HUDEP-2 (cell line): ENCODE data around the gene CDK5R1.
A peak's percentile ranks its signal among the peaks of the same experiment; 100 is the strongest.
"Not testable (repeated sequence)": the region's sequence is repeated elsewhere in the genome, so short reads cannot be mapped to it uniquely, and the experiment has no call there.

Experiments used
- DNase-seq, 76 experiments: peaks; one replicate each; lab custom pipeline; 2025; ENCODE audit not compliant: unreplicated experiment in 76 of 76; lab: John Stamatoyannopoulos, UW

The CDK5R1 gene

GRCh38 chr17:32513579-32513978, 26.8 kb downstream of the CDK5R1 start:
- no peak for DNase-seq

GRCh38 chr17:32514606-32515005, 27.8 kb downstream of the CDK5R1 start:
- no peak for DNase-seq

- DNase-seq = no peak
These were observed 29.0 kb downstream of the CDK5R1 start for GRCh38 chr17:32515677-32516383.

- DNase-seq = no peak
These were observed 29.7 kb downstream of the CDK5R1 start for GRCh38 chr17:32516450-32516849.

GRCh38 chr17:32516940-32517701, 30.3 kb downstream of the CDK5R1 start:
- DNase-seq = no peak

GRCh38 chr17:32517982-32518381, 31.2 kb downstream of the CDK5R1 start:
- DNase-seq = no peak

GRCh38 chr17:32518646-32519227, 31.9 kb downstream of the CDK5R1 start:
- no peak for DNase-seq

GRCh38 chr17:32519228-32520103, 32.7 kb downstream of the CDK5R1 start:
- peak in 36 of 76 experiments; percentile 4 to 61 (median 28) for DNase-seq

- DNase-seq = no peak
These were observed 33.4 kb downstream of the CDK5R1 start for GRCh38 chr17:32520104-32520701.

GRCh38 chr17:32520737-32521404, 34.1 kb downstream of the CDK5R1 start:
- DNase-seq = no peak

- no peak for DNase-seq
These were observed 36.4 kb downstream of the CDK5R1 start for GRCh38 chr17:32523017-32523680.

GRCh38 chr17:32523827-32524552, 37.2 kb downstream of the CDK5R1 start:
- no peak for DNase-seq

GRCh38 chr17:32524553-32524880, 37.7 kb downstream of the CDK5R1 start:
- DNase-seq = not testable (repeated sequence)

- DNase-seq = no peak
These were observed 38.3 kb downstream of the CDK5R1 start for GRCh38 chr17:32525122-32525521.

- no peak for DNase-seq
These were observed 40.4 kb downstream of the CDK5R1 start for GRCh38 chr17:32527146-32527545.

- DNase-seq = no peak
These were observed 42.0 kb downstream of the CDK5R1 start for GRCh38 chr17:32528825-32529224.

GRCh38 chr17:32529604-32530003, 42.8 kb downstream of the CDK5R1 start:
- DNase-seq = no peak

- no peak for DNase-seq
These were observed 46.5 kb downstream of the CDK5R1 start for GRCh38 chr17:32533296-32533695.
